Femur (tissue), 1 donor: ENCODE data around the gene CDK5RAP3.
"Not testable (repeated sequence)": the region's sequence is repeated elsewhere in the genome, so short reads cannot be mapped to it uniquely, and the experiment has no call there.

Experiments
- DNase-seq: peaks from one replicate; pipeline ENCODE4 v3.0.0-alpha.2; 2017

Gene CDK5RAP3, protein sequence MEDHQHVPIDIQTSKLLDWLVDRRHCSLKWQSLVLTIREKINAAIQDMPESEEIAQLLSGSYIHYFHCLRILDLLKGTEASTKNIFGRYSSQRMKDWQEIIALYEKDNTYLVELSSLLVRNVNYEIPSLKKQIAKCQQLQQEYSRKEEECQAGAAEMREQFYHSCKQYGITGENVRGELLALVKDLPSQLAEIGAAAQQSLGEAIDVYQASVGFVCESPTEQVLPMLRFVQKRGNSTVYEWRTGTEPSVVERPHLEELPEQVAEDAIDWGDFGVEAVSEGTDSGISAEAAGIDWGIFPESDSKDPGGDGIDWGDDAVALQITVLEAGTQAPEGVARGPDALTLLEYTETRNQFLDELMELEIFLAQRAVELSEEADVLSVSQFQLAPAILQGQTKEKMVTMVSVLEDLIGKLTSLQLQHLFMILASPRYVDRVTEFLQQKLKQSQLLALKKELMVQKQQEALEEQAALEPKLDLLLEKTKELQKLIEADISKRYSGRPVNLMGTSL

DNA sequence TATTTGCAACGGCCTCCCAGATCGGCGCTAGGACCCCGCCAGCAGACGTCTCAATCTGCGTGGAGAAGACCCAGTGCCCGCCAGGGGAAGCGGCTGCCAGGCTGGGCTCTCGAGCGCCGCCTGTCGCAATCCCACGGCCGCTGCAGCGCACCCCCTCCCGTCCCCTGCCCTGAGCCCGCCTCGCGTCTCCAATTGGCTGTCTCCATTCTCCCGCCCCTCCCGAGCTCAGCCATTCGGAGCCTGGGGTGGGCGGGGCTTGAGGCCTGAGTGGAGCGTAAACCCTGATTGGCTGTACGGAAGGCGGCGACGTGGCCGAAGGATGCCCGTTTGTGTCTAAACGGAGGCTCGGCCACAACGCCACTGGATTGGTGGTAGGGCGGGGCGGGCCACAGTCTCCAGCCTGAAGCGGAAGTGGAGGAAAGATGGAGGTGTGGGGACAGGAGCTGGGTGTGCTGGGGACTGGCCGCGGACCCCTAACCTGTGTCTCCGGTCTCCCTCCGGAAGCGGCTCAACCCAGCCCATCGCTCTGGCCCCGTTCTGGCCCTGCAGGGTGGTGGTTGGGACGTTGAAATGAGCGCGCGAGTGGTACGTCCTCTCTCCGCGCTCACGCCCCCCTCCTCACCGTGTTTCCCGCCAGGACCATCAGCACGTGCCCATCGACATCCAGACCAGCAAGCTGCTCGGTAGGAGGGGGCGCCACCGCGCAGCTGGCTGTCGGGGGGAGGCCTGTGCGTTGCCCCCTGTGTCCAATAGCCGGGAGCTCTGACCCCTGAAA is at the start of gene CDK5RAP3:
Gene CDK5RAP3, plus strand, starts transcription at position 389 of the 775 bp plus-strand sequence. Its CDS starts 34 bp downstream, at position 423.
- peak; percentile 100 for DNase-seq

GRCh38 chr17:47924785-47925677 is 45.9 kb upstream of the CDK5RAP3 start:
- no peak for DNase-seq

GRCh38 chr17:47925678-47925988 is 45.3 kb upstream of the CDK5RAP3 start:
- DNase-seq: no peak

DNA sequence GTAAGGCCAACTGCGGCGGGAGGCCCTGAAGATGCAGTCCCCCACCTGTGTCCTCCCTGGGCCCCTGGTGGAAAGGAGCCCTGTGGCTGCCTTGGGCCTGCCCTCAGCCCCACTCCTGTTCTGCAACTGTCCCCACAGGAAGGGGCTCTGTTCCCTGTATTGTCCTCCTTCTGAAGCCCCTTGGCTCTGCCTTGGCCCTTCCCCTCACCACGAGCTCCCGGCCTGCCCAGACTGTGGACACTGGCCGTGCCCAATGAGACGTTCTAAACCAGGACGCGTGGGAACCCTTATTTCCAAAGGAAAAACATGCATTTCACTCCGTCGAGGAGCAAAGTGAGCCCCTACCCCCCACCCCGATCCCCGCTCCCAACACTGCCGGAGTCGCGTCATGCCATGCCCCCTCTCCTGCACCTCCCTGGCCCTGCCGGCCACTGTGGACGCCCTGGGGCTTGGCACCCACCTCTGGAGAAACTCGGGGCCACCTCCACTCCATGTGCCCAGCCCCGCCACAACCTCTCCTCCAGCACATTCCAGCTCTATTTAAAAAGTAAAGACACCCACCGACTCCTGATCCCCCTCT is 43.0 kb upstream of the CDK5RAP3 start:
- no peak for DNase-seq

DNA sequence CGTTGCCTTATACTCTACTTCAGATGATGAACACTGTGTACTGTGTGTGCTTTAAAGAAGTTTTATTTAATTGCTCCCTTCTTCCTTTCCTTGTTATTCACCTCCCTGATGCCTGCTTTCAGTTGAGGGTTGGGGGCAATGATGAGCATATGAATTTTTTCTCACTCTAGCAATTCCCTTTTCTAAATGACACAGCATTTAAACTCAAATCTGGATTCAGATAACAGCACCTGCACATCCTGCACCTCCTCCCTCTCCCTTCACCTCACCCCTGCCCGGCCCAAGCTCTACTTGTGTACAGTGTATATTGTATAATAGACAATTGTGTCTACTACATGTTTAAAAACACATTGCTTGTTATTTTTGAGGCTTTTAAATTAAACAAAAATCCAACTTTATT is 42.5 kb upstream of the CDK5RAP3 start:
- no peak for DNase-seq

GRCh38 chr17:47929218-47930000 is 41.5 kb upstream of the CDK5RAP3 start:
- DNase-seq: no peak

DNA sequence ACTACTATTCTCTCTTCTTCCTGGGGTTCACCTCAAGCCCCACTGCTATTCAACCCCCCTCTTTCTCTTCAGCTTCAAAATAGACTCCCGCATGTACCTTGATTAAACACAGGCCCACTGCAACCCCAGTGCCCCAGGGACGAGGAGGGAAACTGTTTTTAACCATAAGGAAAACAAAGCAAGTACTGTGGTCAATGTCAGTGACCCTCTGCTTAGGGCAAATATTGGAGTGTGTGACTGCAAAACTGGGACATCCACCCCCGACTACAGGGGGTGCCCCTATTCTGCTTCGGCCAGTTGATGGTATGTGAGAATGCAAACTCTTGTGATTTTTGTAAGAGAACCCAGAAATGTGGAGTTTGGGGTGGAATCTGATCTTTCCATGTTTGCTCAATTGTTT is 39.1 kb upstream of the CDK5RAP3 start:
- no peak for DNase-seq

- DNase-seq: no peak
Measured at GRCh38 chr17:47934856-47935255, 36.1 kb upstream of the CDK5RAP3 start.

GRCh38 chr17:47935468-47935867 is 35.4 kb upstream of the CDK5RAP3 start:
- not testable (repeated sequence) for DNase-seq

DNA sequence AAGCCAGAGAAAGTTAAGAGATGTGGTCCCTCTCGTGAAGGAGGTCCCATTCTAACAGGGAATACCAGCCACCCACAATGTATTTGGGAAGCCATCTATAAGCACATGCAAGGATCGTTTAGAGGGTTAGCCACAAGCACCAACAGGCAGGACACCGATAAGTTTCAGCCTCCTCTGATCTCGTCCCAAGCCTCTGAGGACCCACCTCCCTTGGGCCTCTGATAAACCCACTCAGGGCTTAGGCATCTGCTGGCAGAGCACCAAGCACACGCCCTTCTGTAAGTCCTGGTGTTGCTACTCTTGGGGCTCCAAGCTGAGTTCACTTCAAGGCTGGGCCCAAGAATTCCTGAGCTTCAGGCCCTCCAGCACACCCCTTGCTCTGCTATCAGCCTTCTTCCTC is 35.0 kb upstream of the CDK5RAP3 start:
- DNase-seq: no peak

GRCh38 chr17:47937941-47938340 is 33.0 kb upstream of the CDK5RAP3 start:
- DNase-seq: no peak

- peak; percentile 97 for DNase-seq
Measured at GRCh38 chr17:47941246-47942095, 29.4 kb upstream of the CDK5RAP3 start, which contains the start of gene PNPO. Gene PNPO (plus strand): TSS chr17:47941571. CDS start chr17:47941676, 105 bp downstream.

DNA sequence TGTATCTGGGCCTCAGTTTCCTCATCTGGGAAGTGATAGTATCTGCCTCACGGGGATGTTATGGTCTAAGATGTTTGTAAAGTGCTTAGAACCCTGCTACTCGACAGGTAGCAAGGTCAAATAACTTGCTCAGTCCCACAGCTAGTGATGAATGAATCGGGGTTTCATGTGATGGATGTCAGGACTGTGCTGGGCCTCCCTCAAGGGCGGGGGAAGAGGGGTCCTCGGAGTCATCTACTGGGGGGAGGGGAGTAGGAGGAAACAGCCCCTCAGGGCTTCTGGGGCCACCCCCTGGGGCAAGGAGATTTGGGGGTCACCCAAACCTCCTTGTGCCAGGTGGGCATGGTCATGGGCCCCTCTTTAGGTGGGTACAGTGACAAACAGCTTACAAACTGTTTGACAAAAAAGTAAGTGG is 28.8 kb upstream of the CDK5RAP3 start:
- DNase-seq: no peak

- DNase-seq: no peak
Measured at GRCh38 chr17:47942568-47942967, 28.3 kb upstream of the CDK5RAP3 start.

GRCh38 chr17:47945080-47945479 is 25.8 kb upstream of the CDK5RAP3 start:
- DNase-seq: no peak

GRCh38 chr17:47945529-47946508 is 25.1 kb upstream of the CDK5RAP3 start:
- no peak for DNase-seq

DNA sequence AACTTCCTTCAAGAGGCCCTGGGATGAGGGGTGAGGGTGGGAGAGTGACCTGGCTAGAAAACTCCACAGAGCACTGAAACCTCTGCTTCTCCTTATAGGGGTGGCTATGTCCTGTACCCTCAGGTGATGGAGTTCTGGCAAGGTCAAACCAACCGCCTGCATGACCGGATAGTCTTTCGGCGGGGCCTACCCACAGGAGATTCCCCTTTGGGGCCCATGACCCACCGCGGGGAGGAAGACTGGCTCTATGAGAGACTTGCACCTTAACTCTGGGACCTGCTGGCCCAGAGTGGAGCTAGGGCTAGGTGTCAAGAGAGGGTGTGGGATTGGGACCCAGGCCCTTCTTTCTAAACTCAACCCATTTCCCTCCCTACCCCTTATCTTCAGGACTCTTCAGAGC is 24.4 kb upstream of the CDK5RAP3 start:
- no peak for DNase-seq

DNA sequence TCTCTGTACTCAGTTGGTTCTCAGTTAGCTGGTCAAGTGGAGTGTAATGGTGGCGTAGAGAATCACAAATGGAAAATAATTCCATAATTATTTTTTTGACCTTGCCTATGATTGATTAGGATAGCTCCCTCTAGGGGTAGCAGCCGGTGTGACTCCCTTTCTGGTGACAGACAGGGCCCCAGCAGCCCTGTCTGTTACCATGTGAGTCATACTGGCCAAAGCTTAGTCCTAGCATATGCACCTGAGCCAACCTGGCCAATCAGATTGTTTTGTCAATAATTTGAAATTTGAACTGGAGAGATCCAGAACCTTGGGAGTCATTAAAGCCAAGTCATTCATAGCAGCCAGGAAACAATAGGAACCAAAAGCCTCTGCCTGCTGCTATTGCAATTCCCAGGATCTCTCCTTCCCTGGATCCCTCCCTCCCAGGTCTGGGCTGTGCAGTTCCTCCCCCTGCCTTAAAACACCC is 23.9 kb upstream of the CDK5RAP3 start:
- peak; percentile 61 for DNase-seq

GRCh38 chr17:47948706-47949196 is 22.2 kb upstream of the CDK5RAP3 start:
- no peak for DNase-seq
